Retinal pigment epithelial cell (primary cell): ENCODE results near the gene TERC.

Experiments
- DNase-seq: peaks from one replicate; pipeline ENCODE4 v3.0.0-alpha.2; 2010; ENCODE audit warnings: low read depth
- H3K4me3 ChIP-seq: 2 replicates; pipeline ENCODE4 v1.5.1; 2011; ENCODE audit warnings: mild to moderate bottlenecking, low read length, control low read depth, moderate library complexity
- TF ChIP-seq, protein P1 (sequence below): conservative IDR thresholded peaks from 2 replicates; pipeline ENCODE4 v1.5.1; 2011; ENCODE audit warnings: low read depth, low read length, control low read depth, inconsistent platforms

TERC gene

GRCh38 chr3:169769287-169770181 is 4.7 kb upstream of the TERC start, which contains the start of gene ACTRT3:
ACTRT3 (minus strand) TSS chr3:169769561; CDS start chr3:169769520, 41 bp downstream.
- no peak for DNase-seq
- TF ChIP-seq, protein P1, sequence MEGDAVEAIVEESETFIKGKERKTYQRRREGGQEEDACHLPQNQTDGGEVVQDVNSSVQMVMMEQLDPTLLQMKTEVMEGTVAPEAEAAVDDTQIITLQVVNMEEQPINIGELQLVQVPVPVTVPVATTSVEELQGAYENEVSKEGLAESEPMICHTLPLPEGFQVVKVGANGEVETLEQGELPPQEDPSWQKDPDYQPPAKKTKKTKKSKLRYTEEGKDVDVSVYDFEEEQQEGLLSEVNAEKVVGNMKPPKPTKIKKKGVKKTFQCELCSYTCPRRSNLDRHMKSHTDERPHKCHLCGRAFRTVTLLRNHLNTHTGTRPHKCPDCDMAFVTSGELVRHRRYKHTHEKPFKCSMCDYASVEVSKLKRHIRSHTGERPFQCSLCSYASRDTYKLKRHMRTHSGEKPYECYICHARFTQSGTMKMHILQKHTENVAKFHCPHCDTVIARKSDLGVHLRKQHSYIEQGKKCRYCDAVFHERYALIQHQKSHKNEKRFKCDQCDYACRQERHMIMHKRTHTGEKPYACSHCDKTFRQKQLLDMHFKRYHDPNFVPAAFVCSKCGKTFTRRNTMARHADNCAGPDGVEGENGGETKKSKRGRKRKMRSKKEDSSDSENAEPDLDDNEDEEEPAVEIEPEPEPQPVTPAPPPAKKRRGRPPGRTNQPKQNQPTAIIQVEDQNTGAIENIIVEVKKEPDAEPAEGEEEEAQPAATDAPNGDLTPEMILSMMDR = peak; percentile 3
- peak within 1 kb of the TSS; percentile 90 for H3K4me3 ChIP-seq

GRCh38 chr3:169764312-169764881 is 463 bp downstream of the TERC start:
- TF ChIP-seq, protein P1 = no peak
- no peak for DNase-seq

GRCh38 chr3:169760479-169760878 is 4.4 kb downstream of the TERC start:
- peak; percentile 77 for DNase-seq

More at GRCh38 chr3:169764312-169764881, 463 bp downstream of the TERC start:
- peak overlapping the region; percentile 83 for H3K4me3 ChIP-seq

GRCh38 chr3:169759256-169759655 is 5.6 kb downstream of the TERC start:
- no peak overlapping the region for H3K4me3 ChIP-seq
- TF ChIP-seq, protein P1 = no peak
- no peak for DNase-seq

More at GRCh38 chr3:169760479-169760878, 4.4 kb downstream of the TERC start:
- TF ChIP-seq, protein P1 = no peak
- H3K4me3 ChIP-seq = no peak overlapping the region

GRCh38 chr3:169758359-169758994 is 6.4 kb downstream of the TERC start:
- DNase-seq = no peak
- no peak overlapping the region for H3K4me3 ChIP-seq
- TF ChIP-seq, protein P1 = no peak

DNA sequence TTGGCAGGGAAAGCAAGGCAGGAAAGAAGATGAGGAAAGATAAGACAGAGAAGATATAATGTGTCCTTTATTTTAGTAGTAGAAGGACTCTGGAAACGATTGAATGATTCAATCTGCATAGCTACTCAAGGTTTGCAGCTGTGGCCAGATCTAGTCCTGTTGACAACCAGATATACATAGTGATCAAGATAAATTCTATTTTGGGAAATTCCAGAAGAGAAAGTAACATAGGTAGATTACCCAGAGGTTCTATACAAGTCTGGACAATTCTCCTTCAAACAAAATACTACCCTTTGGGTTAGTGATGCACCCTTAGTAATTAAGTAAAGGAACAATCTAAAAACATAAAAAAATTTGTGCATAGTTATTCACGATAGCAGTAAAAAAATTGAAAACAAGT is 9.4 kb downstream of the TERC start:
- no peak for DNase-seq
- H3K4me3 ChIP-seq = no peak overlapping the region
- TF ChIP-seq, protein P1 = no peak
